NOMO-1 (cell line): Measurements from ENCODE around the gene BRMS1.

Experiments
- DNase-seq, 2 experiments: peaks; one replicate each; lab custom pipeline; 2025; ENCODE audit not compliant: unreplicated experiment in 2 of 2; lab: John Stamatoyannopoulos, UW

The BRMS1 gene

DNA sequence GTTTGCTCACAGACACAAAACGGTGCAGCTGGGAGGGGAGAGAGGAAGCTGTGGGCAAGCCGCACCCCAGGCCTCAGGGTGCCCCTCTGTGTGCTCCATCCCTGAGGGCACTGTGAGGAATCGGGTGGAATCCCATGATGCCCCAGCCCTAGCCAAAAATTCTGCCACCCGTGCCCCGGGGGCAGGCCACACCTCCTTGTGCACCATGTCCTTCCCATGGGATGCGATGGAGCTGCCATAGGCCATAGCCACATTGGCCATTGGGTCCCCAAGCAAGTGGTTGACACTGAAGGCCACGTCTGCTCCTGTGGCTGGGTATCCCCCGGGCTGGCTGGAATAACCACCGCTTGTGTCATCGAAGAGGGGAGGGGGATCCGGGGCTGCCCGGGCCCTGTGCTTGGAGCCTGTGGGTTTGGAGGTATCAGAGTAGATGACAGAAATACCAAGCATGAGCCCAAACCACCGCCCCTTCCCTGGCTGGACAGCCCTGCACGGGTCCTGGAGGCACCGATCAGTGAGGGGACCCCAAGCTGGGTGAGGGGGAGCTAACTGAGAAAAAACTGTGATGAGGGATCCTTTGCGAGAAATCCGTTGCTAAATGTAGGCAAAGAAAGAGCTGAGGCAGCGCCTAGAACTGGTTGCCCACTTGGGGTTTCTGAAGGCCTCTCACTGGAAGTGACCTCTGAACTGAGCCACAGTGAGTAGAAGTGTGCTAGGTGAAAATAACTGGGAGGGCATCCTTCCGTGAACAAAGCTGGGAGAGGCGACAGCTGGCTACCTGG, 56.8 kb downstream of the BRMS1 start:
- DNase-seq = no peak
